Right lobe of liver (tissue), 4 donors: ENCODE results near the gene AFAP1.

Experiments
- CTCF ChIP-seq, 4 donors: fragments of 200-600 bp in 3 of 4; fragments of 450-650 bp in 1 of 4; IDR thresholded peaks; one replicate each; pipeline versions ENCODE4 v1.5.1 to v1.8.0; 2016 to 2022; ENCODE audit warnings: antibody characterized with exemption in 4 of 4, mild to moderate bottlenecking in 2 of 4
- POLR2A ChIP-seq: fragments of 450-650 bp; IDR thresholded peaks from one replicate; pipeline ENCODE4 v1.6.1; 2017; ENCODE audit warnings: antibody characterized with exemption, mild to moderate bottlenecking
- donor health status: DM: no; HTN: no; CAD: no.
- donor health status: DM: no; HTN: no; CAD: no.
- donor health status: DM: no; HTN: yes; CAD: no.

GRCh38 chr4:7753931-7754465, 185.7 kb downstream of the AFAP1 start:
- no peak for TF ChIP-seq POLR2A
- no peak for TF ChIP-seq CTCF (IDR thresholded peaks at IDR 0.05)
